ENCODE data around the gene CBX3.
"Not testable (repeated sequence)": the region's sequence is repeated elsewhere in the genome, so short reads cannot be mapped to it uniquely, and the experiment has no call there.

The CBX3 gene

DNA sequence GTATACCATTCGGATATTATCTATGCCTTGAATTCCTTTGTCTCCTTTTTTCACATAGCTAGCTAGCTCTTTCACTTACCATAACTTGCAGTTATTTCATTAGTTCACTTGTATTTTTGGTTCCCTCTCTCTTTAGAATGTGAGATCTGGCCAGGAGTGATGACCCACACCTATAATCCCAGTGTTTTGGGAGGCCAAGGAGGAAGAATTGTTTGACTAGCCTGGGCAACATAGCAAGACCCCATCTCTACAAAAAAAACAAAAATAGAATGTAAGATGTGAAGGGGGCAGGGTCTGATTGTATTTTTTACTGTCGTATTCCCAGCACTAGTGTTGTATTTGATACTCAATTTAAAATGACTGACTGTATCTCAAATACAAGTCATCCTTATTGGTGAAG, 29.9 kb upstream of the CBX3 start:
- Histone ChIP-seq H3K9me3 (ENCODE audit: control insufficient read depth, low read length) (no peaks in the 10 kb centered on the region), H3K27me3 (ENCODE audit: control insufficient read depth, insufficient read depth, low read length, poor library complexity, severe bottlenecking) (no peaks in the 10 kb centered on the region), H3K36me3 (ENCODE audit: control insufficient read depth, insufficient read depth, low read length) (no peaks in the 10 kb centered on the region), H3K4me1 (ENCODE audit: control insufficient read depth, insufficient read depth, low read length) (no peaks in the 10 kb centered on the region), H3K27ac (ENCODE audit: insufficient read depth, low read depth, low read length, poor library complexity, severe bottlenecking) (no peak overlapping the region), H3K4me3 (ENCODE audit: insufficient read depth, low read depth, low read length) (no peak overlapping the region)
- 92 to 100% methylated on average over 1 to 2 of the region's 2 CpGs for WGBS, 2 experiments

DNA sequence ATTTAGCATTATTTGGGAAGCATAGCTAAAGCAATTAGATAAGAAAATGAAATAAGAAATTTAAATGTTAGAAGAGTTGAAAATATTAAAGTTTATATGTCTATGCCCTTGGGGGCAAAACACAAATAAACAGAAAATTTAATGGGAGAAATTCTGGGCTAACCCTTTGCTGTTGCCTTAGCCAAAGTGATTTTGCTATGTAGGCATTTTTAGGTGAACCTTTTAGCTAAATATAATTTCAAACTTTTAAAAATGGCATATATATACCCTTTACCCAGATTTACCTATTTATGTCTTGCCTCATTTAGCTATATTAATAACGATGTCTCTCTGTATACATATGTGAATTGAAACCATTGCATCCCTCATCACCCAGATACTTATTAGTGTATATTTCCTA, 29.5 kb upstream of the CBX3 start:
- H3K27me3 ChIP-seq (ENCODE audit: control insufficient read depth, insufficient read depth, low read length, poor library complexity, severe bottlenecking): no peaks in the 10 kb centered on the region
- 80 to 100% methylated on average over 1 of the region's 1 CpG for WGBS, 2 experiments
- H3K4me3 ChIP-seq (ENCODE audit: insufficient read depth, low read depth, low read length): no peak overlapping the region
- no peaks in the 10 kb centered on the region for H3K9me3 ChIP-seq (ENCODE audit: control insufficient read depth, low read length)
- H3K27ac ChIP-seq (ENCODE audit: insufficient read depth, low read depth, low read length, poor library complexity, severe bottlenecking): no peak overlapping the region
- no peaks in the 10 kb centered on the region for H3K36me3 ChIP-seq (ENCODE audit: control insufficient read depth, insufficient read depth, low read length)
- H3K4me1 ChIP-seq (ENCODE audit: control insufficient read depth, insufficient read depth, low read length): no peaks in the 10 kb centered on the region

DNA sequence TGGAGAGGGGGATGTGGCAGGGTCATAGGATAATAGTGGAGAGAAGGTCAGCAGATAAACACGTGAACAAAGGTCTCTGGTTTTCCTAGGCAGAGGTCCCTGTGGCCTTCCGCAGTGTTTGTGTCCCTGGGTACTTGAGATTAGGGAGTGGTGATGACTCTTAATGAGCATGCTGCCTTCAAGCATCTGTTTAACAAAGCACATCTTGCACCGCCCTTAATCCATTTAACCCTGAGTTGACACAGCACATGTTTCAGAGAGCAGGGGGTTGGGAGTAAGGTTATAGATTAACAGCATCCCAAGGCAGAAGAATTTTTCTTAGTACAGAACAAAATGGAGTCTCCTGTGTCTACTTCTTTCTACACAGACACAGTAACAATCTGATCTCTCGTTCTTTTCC, 25.6 kb upstream of the CBX3 start:
- not testable (repeated sequence) for H3K4me1 ChIP-seq (ENCODE audit: control insufficient read depth, insufficient read depth, low read length); H3K36me3 ChIP-seq (ENCODE audit: control insufficient read depth, insufficient read depth, low read length); H3K27me3 ChIP-seq (ENCODE audit: control insufficient read depth, insufficient read depth, low read length, poor library complexity, severe bottlenecking); H3K9me3 ChIP-seq (ENCODE audit: control insufficient read depth, low read length); H3K27ac ChIP-seq (ENCODE audit: insufficient read depth, low read depth, low read length, poor library complexity, severe bottlenecking); H3K4me3 ChIP-seq (ENCODE audit: insufficient read depth, low read depth, low read length)
- WGBS, 2 experiments: 87 to 94% methylated on average over 1 of the region's 4 CpGs

DNA sequence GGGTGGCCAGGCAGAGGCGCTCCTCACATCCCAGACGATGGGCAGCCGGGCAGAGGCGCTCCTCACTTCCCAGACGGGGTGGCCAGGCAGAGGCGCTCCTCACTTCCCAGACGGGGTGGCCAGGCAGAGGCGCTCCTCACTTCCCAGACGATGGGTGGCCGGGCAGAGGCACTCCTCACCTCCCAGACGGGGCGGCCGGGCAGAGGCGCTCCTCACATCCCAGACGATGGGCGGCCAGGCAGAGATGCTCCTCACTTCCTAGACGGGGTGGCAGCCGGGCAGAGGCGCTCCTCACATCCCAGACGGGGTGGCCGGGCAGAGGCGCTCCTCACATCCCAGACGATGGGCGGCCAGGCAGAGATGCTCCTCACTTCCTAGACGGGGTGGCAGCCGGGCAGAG, 24.8 kb upstream of the CBX3 start:
- H3K4me1 ChIP-seq (ENCODE audit: control insufficient read depth, insufficient read depth, low read length); H3K27me3 ChIP-seq (ENCODE audit: control insufficient read depth, insufficient read depth, low read length, poor library complexity, severe bottlenecking); H3K36me3 ChIP-seq (ENCODE audit: control insufficient read depth, insufficient read depth, low read length); H3K9me3 ChIP-seq (ENCODE audit: control insufficient read depth, low read length); H3K4me3 ChIP-seq (ENCODE audit: insufficient read depth, low read depth, low read length); H3K27ac ChIP-seq (ENCODE audit: insufficient read depth, low read depth, low read length, poor library complexity, severe bottlenecking): not testable (repeated sequence)
- WGBS, 2 experiments: 96 to 98% methylated on average over 19 to 20 of the region's 26 CpGs

DNA sequence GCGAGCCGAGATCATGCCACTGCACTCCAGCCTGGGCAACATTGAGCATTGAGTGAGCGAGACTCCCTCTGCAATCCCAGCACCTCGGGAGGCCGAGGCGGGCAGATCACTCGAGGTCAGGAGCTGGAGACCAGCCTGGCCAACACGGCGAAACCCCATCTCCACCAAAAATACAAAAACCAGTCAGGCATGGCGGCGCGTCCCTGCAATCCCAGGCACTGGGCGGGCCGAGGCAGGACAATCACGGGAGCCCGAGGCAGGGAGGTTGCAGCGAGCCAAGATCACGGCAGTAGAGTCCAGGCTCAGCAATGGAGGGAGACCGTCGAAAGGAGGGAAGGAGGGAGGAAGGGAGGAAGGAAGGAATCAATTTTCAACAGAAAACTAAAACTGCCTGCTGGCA, 24.3 kb upstream of the CBX3 start:
- not testable (repeated sequence) for H3K27me3 ChIP-seq (ENCODE audit: control insufficient read depth, insufficient read depth, low read length, poor library complexity, severe bottlenecking); H3K36me3 ChIP-seq (ENCODE audit: control insufficient read depth, insufficient read depth, low read length); H3K4me1 ChIP-seq (ENCODE audit: control insufficient read depth, insufficient read depth, low read length); H3K9me3 ChIP-seq (ENCODE audit: control insufficient read depth, low read length); H3K27ac ChIP-seq (ENCODE audit: insufficient read depth, low read depth, low read length, poor library complexity, severe bottlenecking); H3K4me3 ChIP-seq (ENCODE audit: insufficient read depth, low read depth, low read length)
- WGBS, 2 experiments: 94% methylated on average over 20 of the region's 20 CpGs

DNA sequence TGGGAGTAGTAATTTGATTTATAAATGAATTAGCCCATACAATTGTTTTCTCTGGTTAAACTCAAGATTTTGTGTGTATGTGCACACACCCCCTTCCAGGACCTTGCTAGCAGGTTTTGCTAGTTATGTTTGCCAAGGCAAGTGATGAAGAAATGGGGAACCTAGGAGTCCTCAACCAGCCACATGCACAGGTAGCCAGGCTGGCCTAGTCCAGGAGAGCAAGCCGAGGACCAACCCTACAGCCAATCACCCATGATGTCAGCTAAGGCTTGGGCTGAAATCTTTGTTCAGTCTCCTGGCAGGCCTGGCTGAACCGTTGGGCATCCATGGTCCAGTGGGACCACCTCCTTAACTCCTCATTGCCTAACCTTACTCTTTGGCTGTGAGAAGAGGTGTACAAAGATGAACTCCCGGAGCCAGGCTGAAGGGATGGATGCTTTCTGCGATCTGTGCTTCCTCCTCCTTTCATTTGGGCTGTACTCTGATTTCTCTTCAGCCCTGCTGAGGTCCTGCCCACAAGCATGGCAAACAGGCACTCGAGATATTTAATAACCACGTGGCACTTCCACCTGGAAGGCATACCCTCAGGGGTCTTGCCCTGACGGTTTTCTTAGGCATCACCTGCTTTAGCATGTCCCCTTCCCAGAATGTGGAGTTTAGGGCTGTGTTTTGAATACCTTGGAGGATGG, 23.1 kb upstream of the CBX3 start:
- Histone ChIP-seq H3K4me1 (ENCODE audit: control insufficient read depth, insufficient read depth, low read length) (no peaks in the 10 kb centered on the region), H3K9me3 (ENCODE audit: control insufficient read depth, low read length) (no peaks in the 10 kb centered on the region), H3K36me3 (ENCODE audit: control insufficient read depth, insufficient read depth, low read length) (no peaks in the 10 kb centered on the region), H3K27me3 (ENCODE audit: control insufficient read depth, insufficient read depth, low read length, poor library complexity, severe bottlenecking) (no peaks in the 10 kb centered on the region), H3K4me3 (ENCODE audit: insufficient read depth, low read depth, low read length) (no peak overlapping the region), H3K27ac (ENCODE audit: insufficient read depth, low read depth, low read length, poor library complexity, severe bottlenecking) (no peak overlapping the region)
- WGBS, 2 experiments: 95% methylated on average over 7 of the region's 7 CpGs

DNA sequence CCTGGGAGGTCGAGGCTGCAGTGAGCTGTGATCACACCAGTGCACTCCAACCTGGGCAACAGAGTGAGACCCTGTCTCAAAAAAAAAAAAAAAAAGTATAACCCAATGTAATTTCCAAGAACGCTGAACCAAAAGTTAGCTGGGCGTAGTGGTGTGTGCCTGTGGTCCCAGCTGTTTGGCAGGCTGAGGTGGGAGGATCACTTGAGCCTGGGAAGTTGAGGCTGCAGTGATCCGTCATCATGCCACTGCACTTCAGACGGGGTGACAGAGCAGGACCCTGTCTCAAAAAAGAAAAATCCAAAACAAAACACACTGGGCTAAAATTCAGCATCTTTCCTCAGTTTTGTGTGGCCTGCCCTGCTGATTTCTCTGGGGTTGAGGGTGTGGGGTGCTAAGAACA, 22.1 kb upstream of the CBX3 start:
- Histone ChIP-seq H3K27ac (ENCODE audit: insufficient read depth, low read depth, low read length, poor library complexity, severe bottlenecking) (no peak overlapping the region), H3K36me3 (ENCODE audit: control insufficient read depth, insufficient read depth, low read length) (no peaks in the 10 kb centered on the region), H3K4me1 (ENCODE audit: control insufficient read depth, insufficient read depth, low read length) (no peaks in the 10 kb centered on the region), H3K9me3 (ENCODE audit: control insufficient read depth, low read length) (no peaks in the 10 kb centered on the region), H3K27me3 (ENCODE audit: control insufficient read depth, insufficient read depth, low read length, poor library complexity, severe bottlenecking) (no peaks in the 10 kb centered on the region), H3K4me3 (ENCODE audit: insufficient read depth, low read depth, low read length) (no peak overlapping the region)
- WGBS, 2 experiments: 91 to 92% methylated on average over 5 of the region's 5 CpGs

DNA sequence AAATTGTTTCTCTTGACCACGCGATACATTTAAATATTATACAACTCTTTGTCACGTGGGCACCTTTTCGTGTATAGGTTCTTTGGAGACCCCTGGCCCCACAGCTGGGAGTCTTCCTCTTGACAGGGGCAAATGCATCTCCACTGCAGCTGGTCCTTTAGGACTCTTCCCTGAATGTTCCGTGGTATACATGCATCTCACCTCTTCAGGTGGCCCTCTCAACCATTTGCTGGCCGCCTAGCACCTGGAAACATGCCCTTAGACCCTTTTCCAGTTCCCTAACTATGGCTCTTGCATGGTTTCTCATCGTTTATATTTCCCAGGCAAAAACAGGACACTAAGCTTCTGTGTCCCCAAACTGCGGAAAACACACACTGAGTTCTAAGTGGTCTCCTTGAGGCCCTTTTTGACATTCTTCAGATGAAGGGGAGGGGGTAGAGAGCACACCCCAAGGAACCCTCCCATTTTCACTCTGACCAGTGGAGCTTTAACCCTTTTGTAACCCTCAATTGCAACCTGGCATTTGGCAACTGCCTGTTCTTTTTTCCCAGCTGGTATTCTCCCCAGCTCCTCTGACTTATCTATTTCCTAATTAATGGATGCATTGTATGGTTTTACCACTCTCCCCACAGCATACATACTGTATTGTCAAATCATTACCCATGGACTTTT, 21.6 kb upstream of the CBX3 start:
- Histone ChIP-seq H3K4me1 (ENCODE audit: control insufficient read depth, insufficient read depth, low read length) (no peaks in the 10 kb centered on the region), H3K27ac (ENCODE audit: insufficient read depth, low read depth, low read length, poor library complexity, severe bottlenecking) (no peak overlapping the region), H3K9me3 (ENCODE audit: control insufficient read depth, low read length) (no peaks in the 10 kb centered on the region), H3K36me3 (ENCODE audit: control insufficient read depth, insufficient read depth, low read length) (no peaks in the 10 kb centered on the region), H3K4me3 (ENCODE audit: insufficient read depth, low read depth, low read length) (no peak overlapping the region), H3K27me3 (ENCODE audit: control insufficient read depth, insufficient read depth, low read length, poor library complexity, severe bottlenecking) (no peaks in the 10 kb centered on the region)
- WGBS, 2 experiments: 82% methylated on average over 8 of the region's 8 CpGs

DNA sequence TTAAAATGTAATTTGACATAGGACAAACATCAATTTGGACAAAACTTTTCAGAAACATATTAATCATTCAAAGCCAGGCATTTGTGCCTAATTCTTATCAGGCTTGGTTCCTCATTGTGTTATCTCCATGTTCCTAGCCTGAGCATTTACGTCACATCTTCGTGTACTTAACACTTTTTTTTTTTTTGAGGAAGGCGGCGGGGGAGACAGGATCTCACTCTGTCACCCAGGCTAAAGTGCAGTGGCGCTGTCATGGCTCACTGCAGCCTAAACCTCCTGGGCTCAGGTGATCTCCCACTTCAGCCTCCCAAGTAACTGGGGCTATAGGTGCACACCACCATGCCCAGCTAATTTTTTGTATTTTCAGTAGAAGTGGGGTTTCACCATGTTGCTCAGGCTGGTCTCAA, 20.8 kb upstream of the CBX3 start:
- Histone ChIP-seq H3K9me3 (ENCODE audit: control insufficient read depth, low read length) (no peaks in the 10 kb centered on the region), H3K27ac (ENCODE audit: insufficient read depth, low read depth, low read length, poor library complexity, severe bottlenecking) (no peak overlapping the region)
- WGBS, 2 experiments: 86 to 89% methylated on average over 5 of the region's 5 CpGs

DNA sequence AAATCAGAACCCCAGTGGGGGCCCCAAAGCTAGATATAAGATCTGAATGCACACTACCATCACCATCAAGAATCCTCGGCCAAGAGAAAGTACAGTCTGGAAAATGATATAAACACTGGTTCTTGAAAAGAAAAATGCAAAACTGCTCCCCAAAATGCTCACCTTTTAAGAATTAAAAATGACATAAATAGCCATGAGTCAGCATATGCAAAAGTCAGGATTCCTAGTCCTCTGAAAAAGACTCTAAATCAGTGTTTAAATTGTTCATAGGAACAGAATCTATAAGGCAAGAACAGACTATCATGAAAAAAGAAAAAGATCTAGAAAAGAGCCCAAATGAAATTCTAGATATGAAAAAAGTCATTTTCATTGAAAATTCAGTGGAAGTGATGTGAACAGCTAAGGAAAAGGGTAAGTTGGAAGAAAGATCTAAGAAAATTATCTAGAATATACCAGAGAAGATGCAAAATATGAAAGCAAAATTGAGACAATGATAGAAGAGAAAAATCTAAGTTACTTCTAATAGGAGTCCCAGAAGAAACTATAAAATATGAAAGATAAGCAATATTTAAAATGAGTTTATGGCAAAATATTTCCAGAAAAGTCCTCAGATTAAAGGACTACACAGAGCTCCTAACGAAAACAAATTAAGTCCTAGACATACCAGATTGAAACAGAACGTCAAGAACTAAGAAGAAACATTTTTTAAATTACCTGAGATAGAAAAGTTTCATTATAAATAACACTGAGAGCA, 19.9 kb upstream of the CBX3 start:
- no peak overlapping the region for H3K4me3 ChIP-seq (ENCODE audit: insufficient read depth, low read depth, low read length)
- WGBS, 2 experiments: 94 to 100% methylated on average over 3 of the region's 3 CpGs
- no peaks in the 10 kb centered on the region for H3K9me3 ChIP-seq (ENCODE audit: control insufficient read depth, low read length)
- no peaks in the 10 kb centered on the region for H3K4me1 ChIP-seq (ENCODE audit: control insufficient read depth, insufficient read depth, low read length)
- H3K27me3 ChIP-seq (ENCODE audit: control insufficient read depth, insufficient read depth, low read length, poor library complexity, severe bottlenecking): no peaks in the 10 kb centered on the region
- no peaks in the 10 kb centered on the region for H3K36me3 ChIP-seq (ENCODE audit: control insufficient read depth, insufficient read depth, low read length)
- no peak overlapping the region for H3K27ac ChIP-seq (ENCODE audit: insufficient read depth, low read depth, low read length, poor library complexity, severe bottlenecking)

More for the DNA sequence above, 20.8 kb upstream of the CBX3 start:
- H3K4me3 ChIP-seq (ENCODE audit: insufficient read depth, low read depth, low read length): no peak overlapping the region
- no peaks in the 10 kb centered on the region for H3K36me3 ChIP-seq (ENCODE audit: control insufficient read depth, insufficient read depth, low read length)
- H3K4me1 ChIP-seq (ENCODE audit: control insufficient read depth, insufficient read depth, low read length): no peaks in the 10 kb centered on the region
- H3K27me3 ChIP-seq (ENCODE audit: control insufficient read depth, insufficient read depth, low read length, poor library complexity, severe bottlenecking): no peaks in the 10 kb centered on the region
